HTERT RPE-1 (cell line): Measurements from ENCODE around the gene TBXT.

Experiments used
- in situ Hi-C: fragments of 300-500 bp; cut with MboI; formaldehyde crosslinking; loops from 4 replicates; pipeline ENCODE4 v1.14.3; 2020; ENCODE audit warnings: low sequenced_read_pairs

TBXT gene

DNA sequence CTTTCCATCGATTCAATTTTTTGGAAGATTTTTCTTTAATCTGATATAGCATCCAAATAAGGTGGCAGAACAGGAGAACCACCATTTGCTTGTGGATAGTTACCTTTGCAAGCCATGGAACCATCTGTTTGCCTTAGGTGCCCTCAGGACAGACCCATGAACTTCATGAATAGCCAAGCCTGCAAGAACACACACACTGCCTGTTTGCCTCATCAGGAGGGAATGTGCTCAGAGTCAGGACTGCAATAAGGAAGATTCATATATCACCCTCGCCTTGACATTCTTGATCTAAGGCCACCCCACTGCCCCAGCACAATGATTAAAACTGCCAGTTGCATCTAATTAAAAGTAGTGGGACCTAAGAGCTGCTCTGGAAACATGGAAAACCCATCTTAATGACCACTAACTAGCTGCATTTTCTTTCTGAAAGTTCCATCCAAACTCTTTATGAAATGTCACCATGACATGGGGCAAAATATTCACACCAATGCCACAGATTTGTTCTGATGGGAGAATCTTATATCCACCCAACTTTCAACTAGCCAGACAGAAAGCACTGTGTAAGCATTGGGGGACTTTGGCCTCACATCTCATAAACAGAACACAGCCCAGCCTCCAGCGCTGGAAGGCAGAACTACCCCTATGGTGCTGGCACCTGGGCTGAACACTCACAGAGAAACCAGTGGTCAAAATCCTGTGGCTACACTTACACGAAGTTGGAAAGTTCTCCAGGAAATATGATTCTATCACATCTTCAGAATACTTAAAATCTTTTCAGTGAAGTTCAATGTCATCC, 48.3 kb downstream of the TBXT start:
- in situ Hi-C loops = no loop called here

DNA sequence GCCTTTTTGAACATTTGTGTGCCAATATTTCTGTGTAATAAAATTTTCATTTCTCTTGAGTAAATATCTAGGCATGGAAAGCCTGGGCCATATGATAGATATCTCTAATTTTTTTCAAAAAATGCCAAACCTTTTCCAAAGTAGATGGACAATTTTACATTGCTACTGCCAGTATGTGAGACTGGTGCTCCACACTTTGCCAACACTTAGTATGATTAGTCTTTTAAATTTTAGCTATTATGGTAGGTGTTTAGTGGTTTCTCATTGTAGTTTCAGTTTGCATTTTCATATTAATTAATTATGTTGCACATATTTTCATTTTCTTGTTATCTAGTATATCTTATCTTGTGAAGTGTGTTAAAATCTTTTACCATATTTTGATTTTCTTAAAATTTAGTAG, 52.0 kb downstream of the TBXT start:
- in situ Hi-C loops = no loop called here

DNA sequence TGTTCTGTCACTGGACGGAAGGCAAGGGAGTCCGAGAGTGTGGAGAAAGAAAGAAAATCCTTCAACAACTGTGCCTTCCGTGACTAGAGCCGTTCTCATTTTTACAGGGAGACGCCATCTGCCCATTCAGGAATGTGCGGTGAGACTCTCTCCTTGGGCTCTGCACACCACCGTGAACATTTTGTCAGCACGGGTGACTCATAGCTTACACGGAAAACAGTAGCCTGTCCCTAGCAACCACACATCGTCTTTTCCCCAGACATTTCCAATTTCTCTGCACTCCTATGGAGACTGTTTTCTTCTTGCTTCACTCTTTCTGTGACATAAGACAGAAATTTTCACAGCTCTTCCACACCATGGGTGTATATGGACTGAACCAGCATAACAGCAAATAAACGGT, 55.1 kb downstream of the TBXT start:
- in situ Hi-C loops = no loop called here

DNA sequence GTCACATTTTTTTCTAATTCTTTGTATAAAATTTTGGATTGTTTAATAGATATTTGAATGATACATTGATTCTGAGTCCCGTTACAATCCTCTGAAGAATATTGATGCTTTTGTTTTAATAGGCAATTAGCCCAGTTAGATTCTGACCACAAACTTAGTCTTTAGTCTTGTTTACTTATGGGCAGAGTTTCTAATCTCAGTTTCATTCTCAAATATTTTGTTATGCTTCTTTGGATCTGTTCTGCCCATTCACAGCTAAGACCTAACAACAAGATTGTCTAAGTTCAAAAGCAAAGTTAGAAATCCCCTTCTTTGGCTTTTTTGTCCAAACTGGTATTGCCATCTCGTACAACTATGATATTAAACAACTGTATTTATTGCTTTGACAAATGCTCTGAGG, 58.0 kb downstream of the TBXT start:
- in situ Hi-C loops = no loop called here
